HT-29 (cell line): ENCODE data around the gene SLX1B. TPM values are rescaled to one million over a fixed set of nuclear protein-coding genes. Genes with fewer than 3 reads are reported as not detected.
"Not testable (repeated sequence)": the region's sequence is repeated elsewhere in the genome, so short reads cannot be mapped to it uniquely, and the experiment has no call there.

Source experiments
- DNase-seq: peaks from one replicate; pipeline ENCODE4 v3.0.0-alpha.2; 2015; ENCODE audit warnings: low spot score
- small RNA-seq: library from RNA; depleted of rRNA; stranded (forward); fragments of <200 nt; gene quantifications from one replicate; pipeline ENCODE3, GENCODE V24; 2014
- total RNA-seq: library from RNA; depleted of rRNA; stranded (reverse); fragments of >200 nt; shearing (Covaris generic); gene quantifications from 2 replicates; pipeline ENCODE4 v1.2.3, GENCODE V29; 2014; rRNA removed

SLX1B gene
- 2.6 and 10.9 TPM in 2 replicates for total RNA-seq

- not testable (repeated sequence) for DNase-seq
Observed at GRCh38 chr16:29454269-29454668, at the start of gene SLX1B, which contains the start of gene BOLA2. SLX1B (plus strand) TSS chr16:29454533. BOLA2 (minus strand) TSS chr16:29454351; CDS start chr16:29454253, 98 bp downstream.

DNA sequence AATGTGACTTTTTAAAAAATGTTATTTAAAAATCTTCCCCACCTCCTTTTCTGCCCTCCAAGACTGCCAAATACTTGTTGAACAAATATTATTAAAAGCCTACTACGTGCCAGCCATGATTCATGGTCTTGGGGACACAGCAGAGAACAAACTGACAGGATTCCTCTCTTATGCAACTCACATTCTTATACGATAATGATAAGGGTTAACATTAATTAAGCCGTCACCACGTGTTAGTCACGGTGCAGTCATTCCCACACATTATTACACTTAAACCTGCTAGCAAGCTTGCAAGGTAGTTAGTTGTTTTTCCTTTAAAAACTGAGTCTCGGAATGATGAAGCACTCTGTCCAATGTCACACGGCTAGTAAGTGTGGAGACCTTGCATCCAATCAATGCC, 49.1 kb upstream of the SLX1B start:
- DNase-seq = not testable (repeated sequence)

DNA sequence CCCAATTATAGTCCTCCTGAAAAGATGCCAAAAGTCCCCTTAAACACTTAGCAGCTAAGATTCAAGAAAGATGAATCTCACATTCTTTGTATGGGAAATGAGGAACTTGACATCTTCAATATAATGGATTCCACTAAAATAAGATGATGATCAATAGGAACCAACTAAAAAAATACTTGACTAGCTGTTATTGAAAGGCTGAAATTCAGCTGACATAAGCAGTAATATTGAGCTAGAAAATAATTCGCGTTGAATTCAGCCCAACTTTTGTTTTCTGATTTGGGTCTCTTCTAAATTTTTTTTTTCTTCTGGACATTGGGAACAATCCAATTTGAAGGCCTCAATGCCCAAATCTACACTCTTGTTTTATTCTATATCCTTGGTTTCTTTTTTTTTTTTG, 30.7 kb upstream of the SLX1B start:
- DNase-seq = not testable (repeated sequence)

DNA sequence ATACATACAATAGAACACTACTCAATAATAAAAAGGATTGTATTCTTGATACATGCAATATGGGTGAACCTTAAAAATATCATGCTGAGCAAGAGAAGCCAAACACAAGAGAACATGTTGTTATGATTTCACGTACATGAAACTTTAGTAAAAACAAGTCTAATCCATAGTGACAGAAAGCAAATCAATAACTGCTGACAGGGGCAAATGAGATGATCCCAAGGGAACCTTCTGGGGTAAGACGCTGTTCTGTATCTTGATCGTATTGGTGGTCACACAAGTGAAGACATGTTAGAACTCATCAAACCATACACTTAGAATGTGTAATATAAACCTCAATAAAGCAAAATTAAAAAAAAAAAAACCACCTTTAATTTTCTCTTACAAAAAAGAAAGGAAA, 28.9 kb upstream of the SLX1B start:
- DNase-seq = not testable (repeated sequence)

GRCh38 chr16:29453754-29454153, 579 bp upstream of the SLX1B start:
- DNase-seq = not testable (repeated sequence)

GRCh38 chr16:29454828-29455227, 495 bp downstream of the SLX1B start:
- not testable (repeated sequence) for DNase-seq

DNA sequence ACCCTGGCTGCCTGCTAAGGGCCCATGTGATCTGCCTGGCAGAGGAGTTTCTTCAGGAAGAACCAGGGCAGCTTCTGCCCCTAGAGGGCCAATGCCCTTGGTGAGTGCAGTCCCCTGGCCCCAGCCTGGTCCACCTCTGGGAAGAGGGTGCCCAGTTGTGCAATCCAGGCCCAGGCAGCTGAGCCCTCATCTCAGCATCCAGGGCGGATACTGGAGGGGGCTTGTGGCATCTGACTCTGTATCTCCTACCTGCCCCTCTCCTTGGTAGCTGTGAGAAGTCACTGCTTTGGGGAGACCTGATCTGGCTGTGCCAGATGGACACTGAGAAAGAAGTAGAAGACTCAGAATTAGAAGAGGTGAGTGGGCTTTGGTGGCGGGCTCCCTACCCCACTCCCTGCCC, 3.3 kb downstream of the SLX1B start:
- not testable (repeated sequence) for DNase-seq

DNA sequence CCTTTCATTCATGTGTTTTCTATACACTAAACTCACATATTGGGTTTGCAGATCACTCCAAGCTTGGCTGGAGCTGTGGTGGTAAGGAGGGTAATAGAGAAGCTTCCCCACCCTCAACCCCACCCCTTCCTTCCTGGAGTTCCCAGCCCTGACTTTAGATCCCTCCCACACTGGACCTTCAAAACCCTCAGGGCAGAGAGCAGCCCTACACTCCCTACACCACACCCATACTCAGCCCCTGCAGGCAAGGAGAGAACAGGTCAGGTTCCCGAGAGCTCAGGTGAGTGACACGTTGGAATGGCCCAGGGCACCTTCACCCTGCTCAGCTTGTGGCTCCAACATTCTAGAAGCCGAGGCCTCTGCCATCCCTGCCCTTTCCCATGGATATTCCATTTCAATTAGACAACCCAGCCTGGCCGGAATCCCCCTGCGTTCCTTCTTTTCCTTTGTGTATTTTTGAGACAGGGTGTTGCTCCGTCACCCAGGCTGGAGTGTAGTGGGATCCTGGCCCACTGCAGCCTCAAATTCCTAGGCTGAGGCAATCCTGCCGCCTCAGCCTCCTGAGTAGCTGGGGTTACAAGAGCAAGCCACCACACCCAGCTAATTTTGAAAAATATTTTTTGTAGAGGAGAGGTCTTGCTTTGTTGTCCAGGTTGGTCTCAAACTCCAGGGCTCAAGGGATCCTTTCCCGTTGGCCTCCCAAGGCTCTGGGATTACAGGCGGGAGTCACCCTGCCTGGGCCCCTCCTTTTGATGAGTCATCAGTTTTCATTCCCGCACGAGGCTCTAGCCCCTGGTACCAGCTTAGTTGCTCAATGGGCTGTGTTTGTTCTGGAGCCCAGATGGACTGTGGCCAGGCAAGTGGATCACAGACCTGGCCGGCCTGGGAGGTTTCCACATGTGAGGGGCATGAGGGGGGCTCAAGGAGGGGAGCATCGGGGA, 5.6 kb downstream of the SLX1B start, which contains the start of gene SULT1A4:
SULT1A4 (plus strand) TSS at position 208 of the 941 bp plus-strand sequence. CDS start 1,473 bp downstream, outside the sequence.
- DNase-seq = not testable (repeated sequence)

- not testable (repeated sequence) for DNase-seq
Observed at GRCh38 chr16:29460647-29461030, 6.3 kb downstream of the SLX1B start.

GRCh38 chr16:29465985-29466824, 11.9 kb downstream of the SLX1B start:
- DNase-seq = not testable (repeated sequence)

DNA sequence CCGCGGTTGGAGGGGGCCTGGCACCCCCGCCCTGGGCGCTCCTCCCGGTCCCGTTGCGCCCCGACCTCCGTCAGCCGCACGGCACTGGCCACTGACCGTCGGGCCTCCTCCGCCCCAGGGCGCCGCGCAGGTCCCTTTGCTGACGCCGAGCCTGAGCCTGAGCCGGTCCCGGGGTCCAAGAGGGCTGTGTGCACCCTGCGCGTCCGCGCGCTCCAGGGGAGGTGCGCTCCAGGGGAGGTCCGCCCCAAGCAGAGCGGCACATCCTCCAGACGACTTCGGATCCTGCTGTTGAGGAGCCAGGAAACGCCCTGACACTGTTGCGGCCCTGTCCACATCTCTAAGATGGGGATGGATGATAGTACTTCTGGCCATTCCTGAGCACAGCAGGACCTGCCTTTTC, 12.6 kb downstream of the SLX1B start:
- DNase-seq = not testable (repeated sequence)

DNA sequence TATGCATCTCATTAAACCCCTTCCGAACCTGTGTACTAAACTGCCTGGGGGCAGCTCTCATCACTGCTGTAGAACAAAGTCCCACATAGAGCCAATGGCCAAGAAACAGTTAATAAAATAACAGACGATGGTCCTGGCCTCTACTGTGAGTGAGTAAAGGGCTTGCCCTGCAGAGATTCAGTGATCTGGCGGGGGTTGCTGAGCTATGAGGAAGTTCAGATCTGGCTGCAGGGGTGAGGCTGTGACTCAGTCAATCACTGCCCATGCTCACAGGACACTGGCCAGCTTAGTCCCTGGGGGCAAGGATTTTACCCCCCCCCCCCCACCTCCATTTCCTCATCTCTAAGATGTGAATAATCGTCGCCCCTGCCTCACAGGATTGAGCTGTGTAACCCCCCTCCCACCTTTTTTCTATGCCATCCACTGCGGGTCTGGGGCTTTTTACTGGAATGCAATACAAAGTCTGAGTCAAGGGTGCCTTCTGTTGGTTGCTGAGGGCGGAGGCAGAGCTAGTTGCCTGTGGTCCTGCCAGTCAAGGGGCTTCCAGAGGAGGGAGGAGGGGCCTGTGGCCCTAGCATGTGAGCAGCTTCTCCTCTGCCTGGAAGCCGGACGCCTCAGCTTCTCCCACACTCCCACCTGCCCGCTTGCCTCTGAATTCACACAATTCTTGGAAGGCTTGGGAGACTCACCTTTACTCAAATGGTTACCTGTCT, 13.5 kb downstream of the SLX1B start:
- not testable (repeated sequence) for DNase-seq

- DNase-seq = not testable (repeated sequence)
Observed at GRCh38 chr16:29469660-29470059, 15.3 kb downstream of the SLX1B start.

DNA sequence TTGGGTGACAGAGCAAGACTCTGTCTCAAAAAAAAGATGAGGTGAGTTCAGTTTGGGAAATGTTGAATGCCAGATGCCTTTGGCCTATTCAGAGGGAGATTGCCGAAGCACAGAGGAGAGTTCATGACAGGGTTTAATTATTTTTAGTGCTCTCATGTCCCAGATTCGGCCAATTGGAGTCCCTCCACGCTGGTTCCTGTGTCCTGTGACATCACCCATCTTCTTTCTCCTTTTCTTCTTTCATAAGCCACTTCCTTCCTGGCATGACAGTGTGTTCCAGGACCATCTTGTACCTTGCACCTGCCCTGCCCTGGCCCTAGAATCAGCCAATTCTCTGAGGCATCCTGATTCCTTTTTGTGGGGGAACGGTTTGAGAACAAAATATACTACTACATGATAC, 17.7 kb downstream of the SLX1B start:
- DNase-seq = not testable (repeated sequence)

GRCh38 chr16:29482276-29482675, 27.9 kb downstream of the SLX1B start:
- not testable (repeated sequence) for DNase-seq

DNA sequence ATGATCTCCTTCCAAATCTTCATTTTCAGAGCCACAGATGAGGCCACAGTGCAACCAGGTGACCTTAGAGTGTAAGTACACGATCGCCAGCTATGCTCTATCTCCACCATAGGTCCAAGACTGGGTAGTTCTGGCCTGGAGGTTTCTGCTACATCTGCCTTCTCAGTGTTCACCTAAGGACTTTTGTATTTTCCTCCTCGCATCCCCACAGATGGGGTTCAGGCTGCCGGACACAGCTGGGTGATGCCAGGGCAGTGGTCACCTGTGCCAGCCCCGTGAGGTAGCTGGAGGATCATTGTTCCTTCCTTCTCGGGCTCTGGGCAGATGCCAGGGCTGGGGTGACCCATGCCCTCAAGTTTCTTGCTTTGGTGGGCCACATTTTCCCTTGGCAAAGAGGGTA, 52.0 kb downstream of the SLX1B start, which contains the start of gene NPIPB12:
NPIPB12 (minus strand) TSS at position 101 of the 400 bp plus-strand sequence.
- not testable (repeated sequence) for DNase-seq

Small RNA genes lying within 50 kb of the gene (small RNA-seq; reads per million reads assigned to genes)
- not detected for gene AC133555.2

Other genes with a start within 250 kb of the SLX1B start
- gene NPIPB11, start 47.8 kb upstream of the SLX1B start, total RNA-seq = 0.84 and 1.2 TPM in 2 replicates
- gene BOLA2, start 182 bp upstream of the SLX1B start, total RNA-seq = 66.0 and 127 TPM in 2 replicates
- gene SULT1A4, start 5.4 kb downstream of the SLX1B start, total RNA-seq = 2.2 TPM in 1 of 2 replicates, not detected in the other
- 10.7 and 24.9 TPM in 2 replicates for gene NPIPB12, start 51.9 kb downstream of the SLX1B start, total RNA-seq
- gene SPN, start 208.7 kb downstream of the SLX1B start, total RNA-seq = 0.10 and 0.23 TPM in 2 replicates
- gene QPRT, start 224.6 kb downstream of the SLX1B start, total RNA-seq = 35.2 and 42.5 TPM in 2 replicates